ENCODE measurements around the gene RMDN2. TPM values are rescaled to one million over a fixed set of nuclear protein-coding genes. Genes with fewer than 3 reads are reported as not detected.

RMDN2 gene
- total and polyA plus RNA-seq, 4 donors: 7.3 to 30.6 (median 13.3) TPM

DNA sequence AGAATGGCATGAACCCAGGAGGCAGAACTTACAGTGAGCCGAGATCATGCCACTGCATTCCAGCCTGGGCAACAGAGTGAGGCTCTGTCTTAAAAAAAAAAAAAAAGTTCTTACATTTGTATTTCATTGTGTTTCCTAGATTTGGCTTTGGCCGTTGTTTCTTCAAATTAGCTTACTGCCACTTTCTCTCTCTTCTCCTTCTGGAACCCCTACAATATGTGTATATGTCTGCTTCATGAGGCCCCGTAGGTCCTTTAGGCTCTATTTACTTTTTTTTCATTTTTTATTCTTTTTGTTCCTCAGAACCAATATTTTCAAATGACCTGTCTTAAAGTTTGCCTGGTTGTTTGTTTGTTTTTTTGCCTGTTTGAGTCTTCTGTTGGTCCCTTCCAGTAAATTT is 41.2 kb downstream of the RMDN2 start:
- no peak overlapping the region for H3K4me3 ChIP-seq (ENCODE audit: low read depth in 1 of 3, low read length in 3 of 3)
- peaks cover 0 to 3% (median 0%) of the 10 kb centered on the region in 4 donors for H3K4me1 ChIP-seq (ENCODE audit: control insufficient read depth in 4 of 4, insufficient read depth in 4 of 4, low read length in 3 of 4)
- H3K36me3 ChIP-seq (ENCODE audit: control insufficient read depth in 4 of 4, insufficient read depth in 3 of 4, low read depth in 1 of 4, low read length in 3 of 4): no peaks in the 10 kb centered on the region
- H3K27ac ChIP-seq (ENCODE audit: low read depth in 1 of 2, low read length in 2 of 2): no peak overlapping the region
- no peaks in the 10 kb centered on the region for H3K9me3 ChIP-seq (ENCODE audit: control insufficient read depth in 4 of 4, low read length in 3 of 4)
- TF ChIP-seq JUND (IDR thresholded peaks at IDR 0.05): no peak
- no peak for TF ChIP-seq TAF1 (conservative IDR thresholded peaks at IDR 0.05)
- TF ChIP-seq RXRA (IDR thresholded peaks at IDR 0.05): no peak
- TF ChIP-seq, protein P1, sequence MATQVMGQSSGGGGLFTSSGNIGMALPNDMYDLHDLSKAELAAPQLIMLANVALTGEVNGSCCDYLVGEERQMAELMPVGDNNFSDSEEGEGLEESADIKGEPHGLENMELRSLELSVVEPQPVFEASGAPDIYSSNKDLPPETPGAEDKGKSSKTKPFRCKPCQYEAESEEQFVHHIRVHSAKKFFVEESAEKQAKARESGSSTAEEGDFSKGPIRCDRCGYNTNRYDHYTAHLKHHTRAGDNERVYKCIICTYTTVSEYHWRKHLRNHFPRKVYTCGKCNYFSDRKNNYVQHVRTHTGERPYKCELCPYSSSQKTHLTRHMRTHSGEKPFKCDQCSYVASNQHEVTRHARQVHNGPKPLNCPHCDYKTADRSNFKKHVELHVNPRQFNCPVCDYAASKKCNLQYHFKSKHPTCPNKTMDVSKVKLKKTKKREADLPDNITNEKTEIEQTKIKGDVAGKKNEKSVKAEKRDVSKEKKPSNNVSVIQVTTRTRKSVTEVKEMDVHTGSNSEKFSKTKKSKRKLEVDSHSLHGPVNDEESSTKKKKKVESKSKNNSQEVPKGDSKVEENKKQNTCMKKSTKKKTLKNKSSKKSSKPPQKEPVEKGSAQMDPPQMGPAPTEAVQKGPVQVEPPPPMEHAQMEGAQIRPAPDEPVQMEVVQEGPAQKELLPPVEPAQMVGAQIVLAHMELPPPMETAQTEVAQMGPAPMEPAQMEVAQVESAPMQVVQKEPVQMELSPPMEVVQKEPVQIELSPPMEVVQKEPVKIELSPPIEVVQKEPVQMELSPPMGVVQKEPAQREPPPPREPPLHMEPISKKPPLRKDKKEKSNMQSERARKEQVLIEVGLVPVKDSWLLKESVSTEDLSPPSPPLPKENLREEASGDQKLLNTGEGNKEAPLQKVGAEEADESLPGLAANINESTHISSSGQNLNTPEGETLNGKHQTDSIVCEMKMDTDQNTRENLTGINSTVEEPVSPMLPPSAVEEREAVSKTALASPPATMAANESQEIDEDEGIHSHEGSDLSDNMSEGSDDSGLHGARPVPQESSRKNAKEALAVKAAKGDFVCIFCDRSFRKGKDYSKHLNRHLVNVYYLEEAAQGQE (IDR thresholded peaks at IDR 0.05): no peak
- no peak for TF ChIP-seq MAX (IDR thresholded peaks at IDR 0.05)
- no peak for TF ChIP-seq CTCF (IDR thresholded peaks at IDR 0.05; ENCODE audit: low read depth, low read length, missing input control)
- WGBS: 95% methylated on average over 3 of the region's 3 CpGs
- H3K9ac ChIP-seq (ENCODE audit: low read depth in 1 of 2, low read length in 2 of 2): no peak overlapping the region
- no peak for DNase-seq (ENCODE audit: low spot score)
- H3K27me3 ChIP-seq (ENCODE audit: control insufficient read depth in 4 of 4, insufficient read depth in 4 of 4, low read length in 3 of 4): no peaks in the 10 kb centered on the region

GRCh38 chr2:37969731-37970130 is 44.6 kb downstream of the RMDN2 start:
- no peaks in the 10 kb centered on the region for H3K27me3 ChIP-seq (ENCODE audit: control insufficient read depth in 4 of 4, insufficient read depth in 4 of 4, low read length in 3 of 4)
- no peaks in the 10 kb centered on the region for H3K36me3 ChIP-seq (ENCODE audit: control insufficient read depth in 4 of 4, insufficient read depth in 3 of 4, low read depth in 1 of 4, low read length in 3 of 4)
- DNase-seq (ENCODE audit: low spot score): no peak
- H3K27ac ChIP-seq (ENCODE audit: low read depth in 1 of 2, low read length in 2 of 2): no peak overlapping the region
- no peak overlapping the region for H3K4me3 ChIP-seq (ENCODE audit: low read depth in 1 of 3, low read length in 3 of 3)
- no peak overlapping the region for H3K9ac ChIP-seq (ENCODE audit: low read depth in 1 of 2, low read length in 2 of 2)
- H3K9me3 ChIP-seq (ENCODE audit: control insufficient read depth in 4 of 4, low read length in 3 of 4): no peaks in the 10 kb centered on the region
- no peaks in the 10 kb centered on the region for H3K4me1 ChIP-seq (ENCODE audit: control insufficient read depth in 4 of 4, insufficient read depth in 4 of 4, low read length in 3 of 4)
- no peak for TF ChIP-seq RXRA (IDR thresholded peaks at IDR 0.05)
- no peak for TF ChIP-seq HNF4G (IDR thresholded peaks at IDR 0.05)
- TF ChIP-seq GABPA (IDR thresholded peaks at IDR 0.05 in 1 of 2, conservative IDR thresholded peaks at IDR 0.05 in 1 of 2): no peak
- no peak for TF ChIP-seq NR2F2 (IDR thresholded peaks at IDR 0.05)
- TF ChIP-seq FOXA2 (IDR thresholded peaks at IDR 0.05): no peak
- TF ChIP-seq JUND (IDR thresholded peaks at IDR 0.05): no peak
- no peak for TF ChIP-seq ATF3 (IDR thresholded peaks at IDR 0.05)
- TF ChIP-seq EGR1 (IDR thresholded peaks at IDR 0.05; ENCODE audit: low read depth in 2 of 2): no peak
- TF ChIP-seq, protein P2, sequence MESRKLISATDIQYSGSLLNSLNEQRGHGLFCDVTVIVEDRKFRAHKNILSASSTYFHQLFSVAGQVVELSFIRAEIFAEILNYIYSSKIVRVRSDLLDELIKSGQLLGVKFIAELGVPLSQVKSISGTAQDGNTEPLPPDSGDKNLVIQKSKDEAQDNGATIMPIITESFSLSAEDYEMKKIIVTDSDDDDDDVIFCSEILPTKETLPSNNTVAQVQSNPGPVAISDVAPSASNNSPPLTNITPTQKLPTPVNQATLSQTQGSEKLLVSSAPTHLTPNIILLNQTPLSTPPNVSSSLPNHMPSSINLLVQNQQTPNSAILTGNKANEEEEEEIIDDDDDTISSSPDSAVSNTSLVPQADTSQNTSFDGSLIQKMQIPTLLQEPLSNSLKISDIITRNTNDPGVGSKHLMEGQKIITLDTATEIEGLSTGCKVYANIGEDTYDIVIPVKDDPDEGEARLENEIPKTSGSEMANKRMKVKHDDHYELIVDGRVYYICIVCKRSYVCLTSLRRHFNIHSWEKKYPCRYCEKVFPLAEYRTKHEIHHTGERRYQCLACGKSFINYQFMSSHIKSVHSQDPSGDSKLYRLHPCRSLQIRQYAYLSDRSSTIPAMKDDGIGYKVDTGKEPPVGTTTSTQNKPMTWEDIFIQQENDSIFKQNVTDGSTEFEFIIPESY (IDR thresholded peaks at IDR 0.05): no peak
- no peak for TF ChIP-seq TAF1 (conservative IDR thresholded peaks at IDR 0.05)
- TF ChIP-seq YY1 (IDR thresholded peaks at IDR 0.05): no peak
- no peak for TF ChIP-seq CTCF (IDR thresholded peaks at IDR 0.05; ENCODE audit: low read depth, low read length, missing input control)
- TF ChIP-seq MAX (IDR thresholded peaks at IDR 0.05): no peak
- TF ChIP-seq, protein P1 (IDR thresholded peaks at IDR 0.05): no peak

Measured in liver (tissue), 9 donors.